Peyer's patch (tissue), 4 donors: Measurements from ENCODE around the gene APOL5. TPM values are rescaled to one million over a fixed set of nuclear protein-coding genes. Genes with fewer than 3 reads are reported as not detected.

Experiments used
- DNase-seq, 3 donors: peaks; one replicate each; pipeline ENCODE4 v3.0.0-alpha.2; 2017 to 2019
- H3K27ac ChIP-seq, 4 donors: fragments of 200-600 bp; sonication (generic); one replicate each; pipeline ENCODE4 v1.5.1; 2016 to 2019
- H3K27me3 ChIP-seq, 2 donors: fragments of 200-600 bp; sonication (generic); one replicate each; pipeline ENCODE4 v1.5.1; 2019
- H3K36me3 ChIP-seq, 3 donors: fragments of 200-600 bp; sonication (generic); one replicate each; pipeline ENCODE4 v1.5.1; 2016 to 2019
- H3K4me1 ChIP-seq, 4 donors: fragments of 200-600 bp; sonication (generic); one replicate each; pipeline ENCODE4 v1.5.1; 2016 to 2019
- H3K4me3 ChIP-seq, 4 donors: fragments of 200-600 bp; sonication (generic); 1 replicate in 3 of 4; 2 replicates in 1 of 4; pipeline ENCODE4 v1.5.1; 2016 to 2019; ENCODE audit warnings: mild to moderate bottlenecking in 1 of 4
- H3K9me3 ChIP-seq, 4 donors: fragments of 200-600 bp; sonication (generic); one replicate each; pipeline ENCODE4 v1.5.1; 2016 to 2019; ENCODE audit warnings: mild to moderate bottlenecking in 1 of 4
- CTCF ChIP-seq, 6 experiments: fragments of 450-650 bp in 4 of 6; fragments of 200-600 bp in 2 of 6; sonication (generic) in 1 of 6; IDR thresholded peaks; one replicate each; pipeline ENCODE4 v1.5.1; 2017 to 2019; ENCODE audit warnings: antibody characterized with exemption in 6 of 6, mild to moderate bottlenecking in 3 of 6, moderate library complexity in 1 of 6
- POLR2A ChIP-seq, 2 donors: fragments of 450-650 bp; IDR thresholded peaks; one replicate each; pipeline ENCODE4 v1.5.1; 2017; ENCODE audit warnings: antibody characterized with exemption in 2 of 2, mild to moderate bottlenecking in 2 of 2, moderate library complexity in 2 of 2
- total RNA-seq, 4 donors: library from RNA; depleted of rRNA; stranded (reverse); fragments of >200 nt; gene quantifications; one replicate each; pipeline ENCODE4 v1.1.0, GENCODE V29; 2016

APOL5 gene
- total RNA-seq, 4 donors from 2014 or later: not detected

GRCh38 chr22:35686298-35686697 lies 31.4 kb upstream of the APOL5 start:
- peak overlapping the region in 1 of 4 donors; percentile 53 for H3K27ac ChIP-seq
- H3K27me3 ChIP-seq: no peaks in the 10 kb centered on the region
- no peaks in the 10 kb centered on the region for H3K4me1 ChIP-seq
- TF ChIP-seq CTCF (IDR thresholded peaks at IDR 0.05) (no peak), POLR2A (IDR thresholded peaks at IDR 0.05) (no peak)
- H3K9me3 ChIP-seq: no peaks in the 10 kb centered on the region
- no peaks in the 10 kb centered on the region for H3K36me3 ChIP-seq
- peak in 2 of 3 donors; percentile 44 to 48 for DNase-seq
- H3K4me3 ChIP-seq: no peak overlapping the region

- TF ChIP-seq POLR2A (IDR thresholded peaks at IDR 0.05): no peak
- no peak for TF ChIP-seq CTCF (IDR thresholded peaks at IDR 0.05)
- H3K9me3 ChIP-seq: no peaks in the 10 kb centered on the region
- no peak overlapping the region for H3K4me3 ChIP-seq
- H3K4me1 ChIP-seq: no peaks in the 10 kb centered on the region
- no peaks in the 10 kb centered on the region for H3K36me3 ChIP-seq
- no peaks in the 10 kb centered on the region for H3K27me3 ChIP-seq
- H3K27ac ChIP-seq: no peak overlapping the region
- DNase-seq: no peak
Measured at GRCh38 chr22:35687461-35687860, 30.2 kb upstream of the APOL5 start.

GRCh38 chr22:35688913-35689675 lies 28.6 kb upstream of the APOL5 start:
- no peak for DNase-seq
- Histone ChIP-seq H3K36me3 (no peaks in the 10 kb centered on the region), H3K4me3 (no peak overlapping the region), H3K27ac (no peak overlapping the region), H3K27me3 (no peaks in the 10 kb centered on the region), H3K9me3 (no peaks in the 10 kb centered on the region), H3K4me1 (no peaks in the 10 kb centered on the region)
- TF ChIP-seq POLR2A (IDR thresholded peaks at IDR 0.05): no peak
- no peak for TF ChIP-seq CTCF (IDR thresholded peaks at IDR 0.05)

GRCh38 chr22:35690001-35690400 lies 27.7 kb upstream of the APOL5 start:
- Histone ChIP-seq H3K27me3 (no peaks in the 10 kb centered on the region), H3K27ac (no peak overlapping the region), H3K4me1 (no peaks in the 10 kb centered on the region), H3K9me3 (no peaks in the 10 kb centered on the region), H3K4me3 (no peak overlapping the region), H3K36me3 (no peaks in the 10 kb centered on the region)
- no peak for TF ChIP-seq CTCF (IDR thresholded peaks at IDR 0.05)
- no peak for TF ChIP-seq POLR2A (IDR thresholded peaks at IDR 0.05)
- no peak for DNase-seq

GRCh38 chr22:35695202-35695601 lies 22.5 kb upstream of the APOL5 start:
- DNase-seq: no peak
- Histone ChIP-seq H3K9me3 (no peaks in the 10 kb centered on the region), H3K4me1 (no peaks in the 10 kb centered on the region), H3K36me3 (no peaks in the 10 kb centered on the region), H3K27me3 (no peaks in the 10 kb centered on the region), H3K27ac (no peak overlapping the region), H3K4me3 (no peak overlapping the region)
- TF ChIP-seq CTCF (IDR thresholded peaks at IDR 0.05) (no peak), POLR2A (IDR thresholded peaks at IDR 0.05) (no peak)
